ENCODE results near the gene SLC25A53.

SLC25A53 gene

GRCh38 chrX:104098151-104098808 is 58.5 kb downstream of the SLC25A53 start (continued):
- TF ChIP-seq, protein P1, sequence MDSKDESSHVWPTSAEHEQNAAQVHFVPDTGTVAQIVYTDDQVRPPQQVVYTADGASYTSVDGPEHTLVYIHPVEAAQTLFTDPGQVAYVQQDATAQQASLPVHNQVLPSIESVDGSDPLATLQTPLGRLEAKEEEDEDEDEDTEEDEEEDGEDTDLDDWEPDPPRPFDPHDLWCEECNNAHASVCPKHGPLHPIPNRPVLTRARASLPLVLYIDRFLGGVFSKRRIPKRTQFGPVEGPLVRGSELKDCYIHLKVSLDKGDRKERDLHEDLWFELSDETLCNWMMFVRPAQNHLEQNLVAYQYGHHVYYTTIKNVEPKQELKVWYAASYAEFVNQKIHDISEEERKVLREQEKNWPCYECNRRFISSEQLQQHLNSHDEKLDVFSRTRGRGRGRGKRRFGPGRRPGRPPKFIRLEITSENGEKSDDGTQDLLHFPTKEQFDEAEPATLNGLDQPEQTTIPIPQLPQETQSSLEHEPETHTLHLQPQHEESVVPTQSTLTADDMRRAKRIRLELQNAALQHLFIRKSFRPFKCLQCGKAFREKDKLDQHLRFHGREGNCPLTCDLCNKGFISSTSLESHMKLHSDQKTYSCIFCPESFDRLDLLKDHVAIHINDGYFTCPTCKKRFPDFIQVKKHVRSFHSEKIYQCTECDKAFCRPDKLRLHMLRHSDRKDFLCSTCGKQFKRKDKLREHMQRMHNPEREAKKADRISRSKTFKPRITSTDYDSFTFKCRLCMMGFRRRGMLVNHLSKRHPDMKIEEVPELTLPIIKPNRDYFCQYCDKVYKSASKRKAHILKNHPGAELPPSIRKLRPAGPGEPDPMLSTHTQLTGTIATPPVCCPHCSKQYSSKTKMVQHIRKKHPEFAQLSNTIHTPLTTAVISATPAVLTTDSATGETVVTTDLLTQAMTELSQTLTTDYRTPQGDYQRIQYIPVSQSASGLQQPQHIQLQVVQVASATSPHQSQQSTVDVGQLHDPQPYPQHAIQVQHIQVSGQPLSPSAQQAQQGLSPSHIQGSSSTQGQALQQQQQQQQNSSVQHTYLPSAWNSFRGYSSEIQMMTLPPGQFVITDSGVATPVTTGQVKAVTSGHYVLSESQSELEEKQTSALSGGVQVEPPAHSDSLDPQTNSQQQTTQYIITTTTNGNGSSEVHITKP (tag by site-specific recombination; IDR thresholded peaks at IDR 0.05) = peak; percentile 95
- TF ChIP-seq ZNF324 (tag by site-specific recombination; IDR thresholded peaks at IDR 0.05) (no peak), ZNF544 (tag by site-specific recombination; IDR thresholded peaks at IDR 0.05) (no peak), ZNF132 (tag by site-specific recombination; IDR thresholded peaks at IDR 0.05; ENCODE audit: borderline replicate concordance) (no peak), ZNF10 (tag by site-specific recombination; IDR thresholded peaks at IDR 0.05) (no peak), ZFHX2 (tag by site-specific recombination; conservative IDR thresholded peaks at IDR 0.05) (no peak)

DNA sequence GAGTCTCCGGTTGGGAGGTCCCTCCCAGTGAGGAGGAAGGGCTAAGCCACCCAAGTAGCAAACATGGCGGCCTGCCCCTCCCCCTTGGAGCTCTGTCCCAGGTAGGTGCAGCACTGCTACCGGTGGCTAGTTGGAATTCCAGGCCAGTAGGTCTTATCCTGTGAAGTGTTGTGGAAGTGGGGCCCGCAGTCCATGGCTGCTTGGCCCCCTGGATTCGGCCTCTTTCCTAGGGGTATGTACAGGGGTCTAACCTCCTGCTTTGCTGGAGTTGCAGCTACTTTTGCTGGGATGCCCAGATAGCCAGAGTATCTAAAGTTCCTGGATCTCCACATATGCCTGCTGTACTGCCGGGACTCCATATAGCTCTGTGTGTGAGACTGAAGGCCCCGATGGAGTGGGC is 70.9 kb downstream of the SLC25A53 start:
- ChIA-PET CTCF (interaction anchor here (0.6 kb wide), 1 partner anchor 109 kb away, joined by 3 read pairs; no protein-coding TSS in a partner anchor), POLR2A (no interaction called here)
- Histone ChIP-seq H3K4me3 (ENCODE audit: low read depth, low read length) (no peak overlapping the region), H3K36me3 (ENCODE audit: control insufficient read depth in 2 of 2, insufficient read depth in 1 of 2, low read length in 2 of 2) (no peaks in the 10 kb centered on the region), H3K4me1 (ENCODE audit: control insufficient read depth, insufficient read depth, low read length) (no peaks in the 10 kb centered on the region), H3K27ac (ENCODE audit: extremely low read depth, low read depth, low read length) (no peak overlapping the region), H3K9me3 (ENCODE audit: control insufficient read depth, insufficient read depth, low read depth, low read length) (no peaks in the 10 kb centered on the region)
- TF ChIP-seq ZNF518A (tag by site-specific recombination; conservative IDR thresholded peaks at IDR 0.05; ENCODE audit: low read depth) = no peak
- TF ChIP-seq ZNF23 (tag by site-specific recombination; IDR thresholded peaks at IDR 0.05; ENCODE audit: borderline replicate concordance) = no peak
- no peak for TF ChIP-seq MYNN (tag by site-specific recombination; IDR thresholded peaks at IDR 0.05; ENCODE audit: borderline replicate concordance)
- TF ChIP-seq ZNF843 (tag by site-specific recombination; IDR thresholded peaks at IDR 0.05) = no peak
- TF ChIP-seq, protein P2, sequence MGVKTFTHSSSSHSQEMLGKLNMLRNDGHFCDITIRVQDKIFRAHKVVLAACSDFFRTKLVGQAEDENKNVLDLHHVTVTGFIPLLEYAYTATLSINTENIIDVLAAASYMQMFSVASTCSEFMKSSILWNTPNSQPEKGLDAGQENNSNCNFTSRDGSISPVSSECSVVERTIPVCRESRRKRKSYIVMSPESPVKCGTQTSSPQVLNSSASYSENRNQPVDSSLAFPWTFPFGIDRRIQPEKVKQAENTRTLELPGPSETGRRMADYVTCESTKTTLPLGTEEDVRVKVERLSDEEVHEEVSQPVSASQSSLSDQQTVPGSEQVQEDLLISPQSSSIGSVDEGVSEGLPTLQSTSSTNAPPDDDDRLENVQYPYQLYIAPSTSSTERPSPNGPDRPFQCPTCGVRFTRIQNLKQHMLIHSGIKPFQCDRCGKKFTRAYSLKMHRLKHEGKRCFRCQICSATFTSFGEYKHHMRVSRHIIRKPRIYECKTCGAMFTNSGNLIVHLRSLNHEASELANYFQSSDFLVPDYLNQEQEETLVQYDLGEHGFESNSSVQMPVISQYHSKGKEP (tag by site-specific recombination; IDR thresholded peaks at IDR 0.05) = no peak
- no peak for TF ChIP-seq ZNF433 (tag by site-specific recombination; IDR thresholded peaks at IDR 0.05; ENCODE audit: low read depth)
- no peak for TF ChIP-seq ZNF544 (tag by site-specific recombination; IDR thresholded peaks at IDR 0.05)

Data from HEK293 (cell line).